ENCODE results near the gene IDH3G.

The IDH3G gene

DNA sequence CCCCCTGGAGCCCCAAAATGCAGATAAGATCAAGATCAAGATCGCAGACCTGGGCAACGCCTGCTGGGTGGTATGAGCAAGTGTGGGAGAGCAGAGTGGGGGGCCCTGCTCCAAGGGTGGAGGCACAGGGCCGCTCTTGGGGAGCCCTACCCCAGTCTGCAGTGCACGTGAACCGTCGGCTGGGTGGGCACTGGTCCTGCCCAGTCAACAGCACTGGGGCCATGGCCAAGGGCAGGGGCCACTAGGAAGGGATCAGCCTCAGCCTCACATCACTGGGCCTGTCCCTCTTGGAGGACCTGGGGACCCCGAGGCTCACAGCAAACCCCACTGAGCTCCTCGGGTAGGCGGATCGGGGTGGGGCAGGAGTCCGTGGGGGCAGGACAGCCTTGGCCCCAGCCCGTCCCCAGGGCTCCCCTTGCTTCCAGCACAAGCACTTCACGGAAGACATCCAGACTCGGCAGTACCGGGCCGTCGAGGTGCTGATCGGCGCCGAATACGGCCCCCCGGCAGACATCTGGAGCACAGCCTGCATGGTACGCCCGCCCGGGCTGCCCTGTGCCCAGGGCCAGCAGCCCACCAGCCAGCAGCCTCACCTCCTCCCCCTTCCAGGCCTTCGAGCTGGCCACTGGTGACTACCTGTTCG is 9.7 kb downstream of the IDH3G start:
- no peak for DNase-seq

DNA sequence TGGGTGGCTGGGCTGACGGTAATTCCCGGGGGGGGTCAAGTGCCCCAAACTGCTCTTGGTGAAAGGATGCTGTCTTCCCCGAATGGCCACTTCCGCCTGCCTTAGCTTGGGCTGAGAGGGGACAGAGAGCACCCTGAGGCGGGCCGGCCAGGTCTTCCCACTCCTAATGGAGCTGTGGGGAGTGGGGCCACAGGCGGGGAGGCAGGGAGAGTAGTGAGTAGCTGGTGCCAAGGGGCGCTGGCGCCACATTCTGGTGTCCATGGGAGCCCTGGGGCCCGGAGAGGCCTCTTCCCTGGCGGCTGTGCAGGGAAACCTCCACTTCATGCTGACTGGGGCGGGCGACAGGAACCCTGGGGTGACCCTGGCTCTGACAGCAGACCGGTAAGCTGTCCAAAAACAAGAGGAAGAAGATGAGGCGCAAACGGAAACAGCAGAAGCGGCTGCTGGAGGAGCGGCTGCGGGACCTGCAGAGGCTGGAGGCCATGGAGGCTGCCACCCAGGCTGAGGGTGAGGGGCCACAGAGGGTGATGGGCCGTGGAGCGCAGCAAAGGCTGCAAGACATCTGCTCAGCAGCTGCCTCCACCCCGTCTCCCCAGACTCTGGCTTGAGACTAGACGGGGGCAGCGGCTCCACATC is 10.7 kb downstream of the IDH3G start:
- no peak for DNase-seq

GRCh38 chrX:153782871-153783270 is 11.3 kb downstream of the IDH3G start:
- no peak for DNase-seq

DNA sequence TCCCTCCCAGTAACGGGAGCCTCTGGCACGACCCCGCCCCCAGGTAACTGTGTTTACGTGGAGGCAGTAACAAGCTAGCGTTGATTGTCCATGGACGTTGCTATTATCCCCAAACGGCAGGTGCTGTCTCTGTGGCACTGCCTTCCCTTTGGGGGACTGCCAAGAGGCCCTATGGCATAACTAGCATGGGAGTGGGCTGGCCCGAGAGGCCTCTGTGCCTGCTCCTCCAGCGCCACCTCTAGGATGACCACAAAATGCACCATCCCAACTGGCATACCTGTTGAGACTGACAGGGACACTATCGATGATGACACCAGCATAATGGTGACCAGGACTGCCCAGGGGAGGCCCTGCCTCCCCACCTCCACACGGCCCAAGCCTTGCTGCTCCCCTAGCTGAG is 11.9 kb downstream of the IDH3G start:
- DNase-seq, result no peak

DNA sequence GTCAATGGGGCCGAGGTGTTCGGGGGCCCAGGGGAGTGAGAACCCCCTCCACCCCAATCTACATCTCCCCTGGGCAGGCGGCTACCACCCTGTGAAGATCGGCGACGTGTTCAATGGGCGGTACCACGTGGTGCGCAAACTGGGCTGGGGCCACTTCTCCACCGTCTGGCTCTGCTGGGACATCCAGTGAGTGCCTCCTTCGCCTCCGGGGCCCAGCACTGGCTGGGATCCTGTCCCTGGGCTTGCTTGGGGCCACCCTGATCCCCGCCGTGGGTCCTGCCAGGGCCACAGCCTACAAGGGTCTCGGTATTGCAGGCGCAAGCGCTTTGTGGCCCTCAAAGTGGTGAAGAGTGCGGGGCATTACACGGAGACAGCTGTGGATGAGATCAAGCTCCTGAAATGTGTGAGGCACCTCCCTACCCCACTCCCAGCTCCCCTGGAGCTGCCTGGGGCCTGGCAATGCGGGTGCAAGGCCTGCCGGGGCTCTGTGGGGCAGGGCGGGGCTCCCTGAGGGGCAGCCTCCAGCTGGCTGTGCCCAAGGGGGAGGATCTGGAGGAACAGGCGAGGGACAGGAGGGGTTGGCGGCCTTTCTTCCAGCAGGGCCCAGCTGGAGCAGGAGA is 12.6 kb downstream of the IDH3G start:
- no peak for DNase-seq

- DNase-seq, result no peak
Observed at GRCh38 chrX:153780678-153781427, 13.3 kb downstream of the IDH3G start, which contains the start of gene SRPK3. Gene SRPK3, plus strand, starts transcription at chrX:153781041. Its CDS starts 46 bp downstream, at chrX:153781087.

DNA sequence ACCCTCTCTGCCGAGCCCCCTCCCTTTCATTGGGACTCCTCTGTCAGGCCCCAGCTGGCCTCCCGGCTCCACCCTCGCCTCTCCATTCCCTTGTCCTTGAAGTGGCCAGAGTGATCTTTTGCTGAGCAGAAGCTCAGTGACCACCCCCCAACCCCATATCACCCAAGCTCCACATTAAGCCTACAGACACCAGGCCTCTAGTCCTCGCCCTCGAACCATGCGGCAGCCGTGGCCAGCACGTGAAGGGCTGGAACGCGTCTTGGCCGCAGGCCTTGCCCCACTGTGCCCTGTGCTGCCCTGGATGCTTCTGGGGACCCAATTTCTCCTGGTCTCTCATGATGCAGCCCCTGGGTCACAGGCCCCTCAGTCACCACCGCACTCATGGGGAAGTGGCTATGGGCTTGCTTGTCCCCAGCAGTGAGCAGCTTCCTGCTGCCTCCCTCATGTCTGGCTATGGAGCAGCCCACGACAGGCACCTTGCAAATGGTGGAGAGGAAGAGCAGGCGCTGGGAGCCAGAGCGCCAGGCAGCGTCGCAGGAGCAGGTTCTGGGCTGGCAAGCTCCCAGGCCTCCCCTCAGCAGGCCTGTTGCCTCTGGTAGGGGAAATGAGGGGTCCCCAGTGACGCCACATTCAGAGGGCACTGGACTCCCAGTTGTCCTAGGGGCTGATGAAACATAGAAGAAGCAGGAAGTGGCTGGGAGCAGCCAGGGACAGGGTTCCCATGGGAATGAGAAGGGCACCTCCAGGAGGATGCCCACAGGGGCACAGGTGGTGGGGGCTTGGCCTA is 14.1 kb downstream of the IDH3G start:
- no peak for DNase-seq

GRCh38 chrX:153778684-153779101 is 15.5 kb downstream of the IDH3G start:
- no peak for DNase-seq

GRCh38 chrX:153778181-153778580 is 16.0 kb downstream of the IDH3G start:
- DNase-seq, result no peak

- no peak for DNase-seq
Observed at GRCh38 chrX:153777261-153778090, 16.7 kb downstream of the IDH3G start.

GRCh38 chrX:153776611-153777045 is 17.5 kb downstream of the IDH3G start:
- DNase-seq, result no peak

DNA sequence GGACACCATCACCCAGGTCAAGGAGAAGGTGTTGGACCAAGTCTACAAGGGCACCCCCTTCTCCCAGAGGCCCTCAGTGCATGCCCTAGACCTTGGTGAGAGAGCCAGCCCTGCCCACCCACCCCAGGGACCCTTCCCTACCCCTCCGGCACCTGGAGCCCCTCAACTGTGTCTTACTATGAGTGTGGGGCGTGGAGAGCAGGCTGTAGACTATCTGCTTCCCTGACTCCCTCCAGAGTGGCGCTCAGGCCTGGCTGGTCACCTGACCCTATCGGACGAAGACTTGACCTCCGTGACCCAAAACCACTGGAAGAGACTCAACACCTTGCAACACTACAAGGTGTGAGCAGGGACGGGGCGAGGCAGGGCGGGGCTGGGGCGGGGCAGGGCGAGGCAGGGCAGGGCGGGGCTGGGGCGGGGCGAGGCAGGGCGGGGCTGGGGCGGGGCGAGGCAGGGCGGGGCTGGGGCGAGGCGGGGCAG is 18.0 kb downstream of the IDH3G start:
- no peak for DNase-seq

DNA sequence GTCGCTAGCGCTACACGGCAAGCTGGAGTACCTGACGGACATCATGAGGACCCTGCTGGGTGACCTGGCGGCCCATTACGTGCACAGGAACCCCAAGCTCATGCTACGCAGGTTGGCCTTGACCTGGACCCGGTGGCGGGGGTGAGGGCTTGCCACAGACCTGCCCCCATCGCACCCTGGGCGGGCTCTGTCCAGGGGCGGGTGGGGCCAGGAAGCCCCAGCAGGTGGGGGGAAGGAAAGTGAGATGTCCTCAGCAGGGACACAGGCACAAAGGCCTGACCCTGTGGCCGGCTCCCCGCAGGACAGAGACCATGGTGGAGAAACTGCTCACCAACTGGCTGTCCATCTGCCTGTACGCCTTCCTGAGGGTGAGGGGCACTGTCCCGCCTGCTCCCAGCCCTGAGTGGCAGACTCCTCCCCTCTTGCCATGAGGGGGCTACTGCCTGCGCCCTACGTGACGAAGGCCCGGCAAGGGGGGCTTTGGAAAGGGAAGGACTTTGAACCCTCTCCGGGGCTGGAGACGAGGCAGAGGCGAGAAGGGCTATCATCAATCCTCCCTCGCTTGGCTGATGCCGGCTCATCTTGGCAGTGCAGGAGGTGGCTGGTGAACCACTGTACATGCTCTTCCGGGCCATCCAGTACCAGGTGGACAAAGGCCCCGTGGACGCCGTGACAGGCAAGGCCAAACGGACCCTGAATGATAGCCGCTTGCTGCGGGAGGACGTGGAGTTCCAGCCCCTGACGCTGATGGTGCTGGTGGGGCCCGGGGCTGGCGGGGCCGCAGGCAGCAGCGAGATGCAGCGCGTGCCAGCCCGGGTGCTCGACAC is 18.7 kb downstream of the IDH3G start:
- DNase-seq, result no peak

DNA sequence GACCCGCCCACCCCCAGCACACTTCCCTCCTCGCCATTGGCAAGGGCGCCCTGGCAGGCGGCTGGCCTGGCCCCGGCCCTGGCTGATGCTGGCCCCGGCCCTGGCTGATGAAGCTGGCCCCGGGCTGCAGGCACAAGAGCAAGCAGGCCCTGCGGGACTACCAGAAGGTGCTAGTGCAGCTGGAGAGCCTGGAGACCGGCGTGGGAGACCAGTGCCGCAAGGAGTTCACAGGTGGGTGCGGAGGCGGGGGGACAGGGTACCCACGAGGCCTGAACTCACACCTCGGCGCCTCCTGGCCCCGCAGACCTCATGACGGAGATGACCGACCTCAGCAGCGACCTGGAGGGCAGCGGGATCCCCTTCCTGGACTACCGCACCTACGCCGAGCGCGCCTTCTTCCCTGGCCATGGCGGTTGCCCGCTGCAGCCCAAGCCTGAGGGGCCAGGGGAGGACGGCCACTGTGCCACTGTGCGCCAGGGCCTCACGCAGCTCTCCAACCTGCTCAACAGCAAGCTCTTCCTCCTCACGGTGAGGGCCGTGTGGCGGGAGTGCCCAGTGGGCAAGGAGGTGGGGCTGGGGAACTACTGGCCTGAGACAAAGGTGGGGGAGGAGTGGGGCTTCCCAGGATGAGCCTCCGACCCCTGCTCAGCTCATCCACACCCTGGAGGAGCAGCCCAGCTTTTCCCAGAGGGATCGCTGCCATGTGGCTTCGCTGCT is 19.4 kb downstream of the IDH3G start:
- no peak for DNase-seq

- DNase-seq, result no peak
Observed at GRCh38 chrX:153773741-153774575, 20.2 kb downstream of the IDH3G start.

DNA sequence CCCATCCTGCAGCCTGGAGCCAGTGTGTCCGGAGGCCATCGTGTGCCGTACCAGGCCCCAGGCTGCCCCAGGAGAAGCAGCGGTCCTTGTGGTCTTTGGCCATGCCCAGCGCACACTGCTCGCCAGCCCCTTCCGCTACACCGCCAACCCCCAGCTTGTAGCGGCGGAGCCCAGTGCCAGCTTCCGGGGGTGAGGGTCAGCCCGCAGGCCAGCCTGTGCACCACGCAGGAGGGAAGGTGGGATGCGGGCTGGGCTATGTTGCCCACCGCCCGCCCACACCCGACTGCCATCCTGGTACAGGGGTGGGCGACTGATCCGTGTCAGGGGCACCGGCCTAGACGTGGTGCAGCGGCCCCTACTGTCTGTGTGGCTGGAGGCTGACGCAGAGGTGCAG is 21.0 kb downstream of the IDH3G start:
- no peak for DNase-seq

- DNase-seq, result no peak
Observed at GRCh38 chrX:153772316-153773217, 21.6 kb downstream of the IDH3G start.
